ENCODE measurements around the gene OR52B6.

DNA sequence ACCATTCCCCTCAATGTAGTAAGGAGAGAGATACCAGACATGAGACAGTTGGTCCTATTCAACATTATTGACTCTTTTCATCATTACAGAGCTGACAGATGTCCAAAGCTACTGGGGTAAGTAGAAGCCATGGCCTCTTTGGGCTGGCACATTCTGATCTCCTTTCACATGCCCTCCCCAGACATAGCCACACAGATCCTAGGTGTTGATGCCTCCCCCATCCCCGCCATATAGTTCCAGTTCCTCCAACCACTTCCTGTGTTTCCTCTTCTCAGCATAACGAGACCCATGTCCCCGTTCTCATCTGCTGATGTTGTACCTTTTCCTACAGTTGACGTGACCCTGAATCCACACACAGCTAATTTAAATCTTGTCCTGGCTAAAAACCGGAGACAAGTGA lies 29.8 kb downstream of the OR52B6 start:
- TF ChIP-seq CTCF (IDR thresholded peaks at IDR 0.05) (no peak), POLR2A (IDR thresholded peaks at IDR 0.05) (no peak), POLR2AphosphoS5 (IDR thresholded peaks at IDR 0.05; ENCODE audit: insufficient read depth in 1 of 2, low read depth in 1 of 2) (no peak)

All from vagina (tissue), 2 donors.